Measurements from ENCODE around the gene COL23A1. TPM values are rescaled to one million over a fixed set of nuclear protein-coding genes. Genes with fewer than 3 reads are reported as not detected.

COL23A1 gene
- total RNA-seq, 1 experiment from 2014 or later = not detected

DNA sequence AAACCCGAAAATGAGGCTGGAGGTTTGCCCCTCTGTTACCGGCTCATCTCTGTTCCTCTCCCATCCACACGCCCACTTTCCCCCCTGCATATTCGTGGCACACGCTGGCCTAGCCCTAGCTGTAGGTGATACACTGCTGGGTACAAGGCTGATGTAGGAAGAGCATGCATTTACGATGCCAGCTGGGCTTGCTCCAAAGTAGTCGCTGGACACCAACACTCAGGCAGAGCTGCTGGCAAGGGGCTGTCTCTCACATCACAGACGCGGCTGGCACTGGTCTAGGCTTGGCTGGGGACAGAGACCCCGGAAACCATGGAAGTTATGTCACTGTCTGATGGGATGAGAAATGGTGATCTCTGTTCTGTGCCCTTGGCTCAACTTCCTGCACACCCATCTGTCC lies 347.8 kb downstream of the COL23A1 start:
- TF ChIP-seq EZH2 (IDR thresholded peaks at IDR 0.05; ENCODE audit: low read length, unreplicated experiment) (no peak), EZH2phosphoT487 (IDR thresholded peaks at IDR 0.05; ENCODE audit: borderline replicate concordance, low read length) (no peak)
- TF ChIP-seq, protein P1, sequence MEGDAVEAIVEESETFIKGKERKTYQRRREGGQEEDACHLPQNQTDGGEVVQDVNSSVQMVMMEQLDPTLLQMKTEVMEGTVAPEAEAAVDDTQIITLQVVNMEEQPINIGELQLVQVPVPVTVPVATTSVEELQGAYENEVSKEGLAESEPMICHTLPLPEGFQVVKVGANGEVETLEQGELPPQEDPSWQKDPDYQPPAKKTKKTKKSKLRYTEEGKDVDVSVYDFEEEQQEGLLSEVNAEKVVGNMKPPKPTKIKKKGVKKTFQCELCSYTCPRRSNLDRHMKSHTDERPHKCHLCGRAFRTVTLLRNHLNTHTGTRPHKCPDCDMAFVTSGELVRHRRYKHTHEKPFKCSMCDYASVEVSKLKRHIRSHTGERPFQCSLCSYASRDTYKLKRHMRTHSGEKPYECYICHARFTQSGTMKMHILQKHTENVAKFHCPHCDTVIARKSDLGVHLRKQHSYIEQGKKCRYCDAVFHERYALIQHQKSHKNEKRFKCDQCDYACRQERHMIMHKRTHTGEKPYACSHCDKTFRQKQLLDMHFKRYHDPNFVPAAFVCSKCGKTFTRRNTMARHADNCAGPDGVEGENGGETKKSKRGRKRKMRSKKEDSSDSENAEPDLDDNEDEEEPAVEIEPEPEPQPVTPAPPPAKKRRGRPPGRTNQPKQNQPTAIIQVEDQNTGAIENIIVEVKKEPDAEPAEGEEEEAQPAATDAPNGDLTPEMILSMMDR (conservative IDR thresholded peaks at IDR 0.05; ENCODE audit: low read depth, low read length) = no peak
- H3K36me3 ChIP-seq (ENCODE audit: low read depth, low read length) = no peaks in the 10 kb centered on the region
- H3K27ac ChIP-seq (ENCODE audit: low read length) = no peak overlapping the region
- intact Hi-C loops (cut with micrococcal nuclease) = no loop called here
- DNase-seq (no peak), ATAC-seq (no peak)
- H3F3A ChIP-seq (ENCODE audit: low read length, unreplicated experiment) = no peaks in the 10 kb centered on the region
- H3K4me2 ChIP-seq (ENCODE audit: low read length) = no peak overlapping the region
- no TSS peak for BruUV-seq (replicated peaks)
- H3K4me1 ChIP-seq (ENCODE audit: insufficient read depth, low read length) = peaks cover 4% of the 10 kb centered on the region; the same call in 1 of the 2 replicates
- no peaks in the 10 kb centered on the region for H3K79me2 ChIP-seq (ENCODE audit: low read length)
- no peak overlapping the region for H2AFZ ChIP-seq (ENCODE audit: low read length)
- POLR2A ChIA-PET (ENCODE audit: unreplicated experiment) = no interaction called here
- H3K9ac ChIP-seq (ENCODE audit: low read length) = no peak overlapping the region
- H4K20me1 ChIP-seq (ENCODE audit: low read length) = no peaks in the 10 kb centered on the region
- no peaks in the 10 kb centered on the region for H3K27me3 ChIP-seq (ENCODE audit: low read length)
- no peak overlapping the region for H3K4me3 ChIP-seq (ENCODE audit: low read length)
- H3K9me2 ChIP-seq (replicated peaks; ENCODE audit: low read length) = no peaks in the 10 kb centered on the region
- CTCF ChIA-PET = no interaction called here
- no peaks in the 10 kb centered on the region for H3K9me3 ChIP-seq (ENCODE audit: low read length)

DNA sequence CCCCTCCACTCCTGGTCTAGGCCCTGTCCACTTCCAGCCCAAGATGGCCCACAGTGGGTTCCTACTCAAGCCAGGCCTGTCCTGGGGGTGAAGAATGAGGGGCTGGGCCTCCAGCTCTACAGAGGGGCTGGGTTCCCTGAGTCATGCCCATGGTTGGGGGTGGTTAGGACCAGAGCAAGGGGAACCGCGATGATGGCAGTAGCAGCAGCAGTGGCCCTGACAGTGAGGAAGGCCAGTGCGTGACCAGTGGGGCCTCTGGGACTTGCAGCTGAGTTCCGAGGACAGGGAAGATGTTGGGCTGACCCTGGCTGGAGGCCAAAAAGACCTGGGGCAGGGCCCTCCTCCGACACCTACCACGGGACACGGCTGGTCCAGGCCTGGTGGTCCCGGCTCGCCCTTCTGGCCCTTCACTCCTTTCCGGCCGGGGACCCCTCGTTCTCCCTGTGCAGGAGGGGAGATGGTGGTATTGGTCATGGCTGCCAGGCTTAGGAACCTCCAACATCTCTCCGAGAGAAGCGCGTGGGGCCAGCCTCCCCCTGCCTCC lies 348.4 kb downstream of the COL23A1 start:
- no TSS peak for BruUV-seq (replicated peaks)
- CTCF ChIA-PET = no interaction called here
- intact Hi-C loops (cut with micrococcal nuclease) = no loop called here
- no peak overlapping the region for H2AFZ ChIP-seq (ENCODE audit: low read length)
- no peak for ATAC-seq
- no peak overlapping the region for H3K27ac ChIP-seq (ENCODE audit: low read length)
- TF ChIP-seq, protein P1 (conservative IDR thresholded peaks at IDR 0.05; ENCODE audit: low read depth, low read length) = no peak
- TF ChIP-seq EZH2 (IDR thresholded peaks at IDR 0.05; ENCODE audit: low read length, unreplicated experiment) = no peak
- TF ChIP-seq EZH2phosphoT487 (IDR thresholded peaks at IDR 0.05; ENCODE audit: borderline replicate concordance, low read length) = no peak
- no peak overlapping the region for H3K4me2 ChIP-seq (ENCODE audit: low read length)
- peaks cover 9% of the 10 kb centered on the region; the same call in 1 of the 2 replicates for H3K4me1 ChIP-seq (ENCODE audit: insufficient read depth, low read length)
- H3K36me3 ChIP-seq (ENCODE audit: low read depth, low read length) = no peaks in the 10 kb centered on the region
- no peaks in the 10 kb centered on the region for H4K20me1 ChIP-seq (ENCODE audit: low read length)
- H3K9ac ChIP-seq (ENCODE audit: low read length) = no peak overlapping the region
- no peak overlapping the region for H3K4me3 ChIP-seq (ENCODE audit: low read length)
- DNase-seq = no peak
- H3F3A ChIP-seq (ENCODE audit: low read length, unreplicated experiment) = no peaks in the 10 kb centered on the region
- no peaks in the 10 kb centered on the region for H3K27me3 ChIP-seq (ENCODE audit: low read length)
- H3K79me2 ChIP-seq (ENCODE audit: low read length) = no peaks in the 10 kb centered on the region
- no peaks in the 10 kb centered on the region for H3K9me3 ChIP-seq (ENCODE audit: low read length)
- no peaks in the 10 kb centered on the region for H3K9me2 ChIP-seq (replicated peaks; ENCODE audit: low read length)
- POLR2A ChIA-PET (ENCODE audit: unreplicated experiment) = no interaction called here

DNA sequence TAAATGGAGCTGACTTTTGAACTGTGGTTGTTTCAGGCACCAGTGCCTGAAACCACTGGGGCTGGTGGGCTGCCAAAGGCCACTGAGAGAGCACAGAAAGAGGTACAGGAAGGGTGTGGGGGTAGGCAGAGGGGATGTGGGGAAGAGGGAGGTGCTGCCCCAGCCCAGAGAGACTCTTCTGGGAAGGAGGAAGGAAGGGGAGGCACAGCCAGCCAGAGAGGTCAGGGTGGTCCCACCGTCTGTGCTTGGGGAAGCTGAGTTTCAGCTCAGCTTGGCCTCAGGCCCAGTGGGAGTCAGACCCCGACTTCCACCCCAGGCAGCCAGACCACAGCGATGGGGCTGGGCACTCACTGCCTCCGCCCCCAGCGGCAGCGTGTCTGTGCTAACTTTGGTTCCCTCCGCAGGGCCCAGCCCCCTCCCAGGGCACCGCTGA lies 348.9 kb downstream of the COL23A1 start:
- no peaks in the 10 kb centered on the region for H3K9me2 ChIP-seq (replicated peaks; ENCODE audit: low read length)
- H3K4me3 ChIP-seq (ENCODE audit: low read length) = no peak overlapping the region
- no peak for TF ChIP-seq EZH2phosphoT487 (IDR thresholded peaks at IDR 0.05; ENCODE audit: borderline replicate concordance, low read length)
- no peak for TF ChIP-seq EZH2 (IDR thresholded peaks at IDR 0.05; ENCODE audit: low read length, unreplicated experiment)
- TF ChIP-seq, protein P1 (conservative IDR thresholded peaks at IDR 0.05; ENCODE audit: low read depth, low read length) = no peak
- no peaks in the 10 kb centered on the region for H3K27me3 ChIP-seq (ENCODE audit: low read length)
- no peaks in the 10 kb centered on the region for H4K20me1 ChIP-seq (ENCODE audit: low read length)
- H2AFZ ChIP-seq (ENCODE audit: low read length) = no peak overlapping the region
- no peak overlapping the region for H3K27ac ChIP-seq (ENCODE audit: low read length)
- CTCF ChIA-PET = no interaction called here
- H3K4me1 ChIP-seq (ENCODE audit: insufficient read depth, low read length) = peaks cover 9% of the 10 kb centered on the region; the same call in 1 of the 2 replicates
- intact Hi-C loops (cut with micrococcal nuclease) = no loop called here
- no peak overlapping the region for H3K4me2 ChIP-seq (ENCODE audit: low read length)
- no TSS peak for BruUV-seq (replicated peaks)
- no peaks in the 10 kb centered on the region for H3F3A ChIP-seq (ENCODE audit: low read length, unreplicated experiment)
- no peaks in the 10 kb centered on the region for H3K79me2 ChIP-seq (ENCODE audit: low read length)
- ATAC-seq (no peak), DNase-seq (no peak)
- no peaks in the 10 kb centered on the region for H3K9me3 ChIP-seq (ENCODE audit: low read length)
- H3K36me3 ChIP-seq (ENCODE audit: low read depth, low read length) = no peaks in the 10 kb centered on the region
- POLR2A ChIA-PET (ENCODE audit: unreplicated experiment) = no interaction called here
- H3K9ac ChIP-seq (ENCODE audit: low read length) = no peak overlapping the region

All from PC-3 (cell line).